Coronary artery (tissue), 2 donors: ENCODE measurements around the gene FIGNL2.

Experiments used
- DNase-seq: peaks from one replicate; pipeline ENCODE4 v3.0.0-alpha.2; 2017; ENCODE audit warnings: low spot score
- H3K27ac ChIP-seq, 2 donors: fragments of 200-600 bp; sonication (generic); one replicate each; pipeline ENCODE4 v1.5.1; 2016 to 2019
- H3K4me3 ChIP-seq: fragments of 200-600 bp; sonication (generic); 2 replicates; pipeline ENCODE4 v1.5.1; 2016; ENCODE audit warnings: mild to moderate bottlenecking, moderate library complexity
- CTCF ChIP-seq: fragments of 200-600 bp; sonication (generic); IDR thresholded peaks from one replicate; pipeline ENCODE4 v1.5.1; 2019; ENCODE audit warnings: antibody characterized with exemption

Gene FIGNL2

GRCh38 chr12:51852404-51853137 lies 4.1 kb upstream of the FIGNL2 start:
- no peak overlapping the region for H3K27ac ChIP-seq
- H3K4me3 ChIP-seq = no peak overlapping the region
- no peak for DNase-seq
- no peak for TF ChIP-seq CTCF

- DNase-seq = no peak
- no peak overlapping the region for H3K4me3 ChIP-seq
- TF ChIP-seq CTCF = no peak
- peak overlapping the region in 1 of 2 donors; percentile 56 for H3K27ac ChIP-seq
Observed at GRCh38 chr12:51851413-51852124, 3.1 kb upstream of the FIGNL2 start.

- no peak overlapping the region for H3K4me3 ChIP-seq
- H3K27ac ChIP-seq = peak overlapping the region in 1 of 2 donors; percentile 56
- DNase-seq = no peak
- no peak for TF ChIP-seq CTCF
Observed at GRCh38 chr12:51850965-51851299, 2.4 kb upstream of the FIGNL2 start.

GRCh38 chr12:51850081-51850964 lies 1.8 kb upstream of the FIGNL2 start:
- no peak for TF ChIP-seq CTCF
- H3K4me3 ChIP-seq = no peak overlapping the region
- H3K27ac ChIP-seq = peak overlapping the region in 1 of 2 donors; percentile 86
- no peak for DNase-seq

GRCh38 chr12:51848841-51849735 lies 570 bp upstream of the FIGNL2 start:
- Histone ChIP-seq H3K4me3 (peak overlapping the region; percentile 73), H3K27ac (peak overlapping the region in 1 of 2 donors; percentile 86)
- TF ChIP-seq CTCF = no peak
- DNase-seq = no peak

GRCh38 chr12:51847643-51848325 lies 734 bp downstream of the FIGNL2 start:
- H3K4me3 ChIP-seq = peak overlapping the region; percentile 73
- no peak for TF ChIP-seq CTCF
- peak overlapping the region; percentile 17 to 86 for H3K27ac ChIP-seq
- DNase-seq = no peak
